Activated CD8-positive, alpha-beta memory T cell treated with anti-CD3 and anti-CD28 coated beads for 4 hours (primary cell): ENCODE data around the gene SMG6.
"Not testable (repeated sequence)": the region's sequence is repeated elsewhere in the genome, so short reads cannot be mapped to it uniquely, and the experiment has no call there.

Experiments used
- DNase-seq, 2 donors: peaks; one replicate each; pipeline ENCODE4 v3.0.0-alpha.2; 2020; ENCODE audit warnings: low read depth in 2 of 2

SMG6 gene

DNA sequence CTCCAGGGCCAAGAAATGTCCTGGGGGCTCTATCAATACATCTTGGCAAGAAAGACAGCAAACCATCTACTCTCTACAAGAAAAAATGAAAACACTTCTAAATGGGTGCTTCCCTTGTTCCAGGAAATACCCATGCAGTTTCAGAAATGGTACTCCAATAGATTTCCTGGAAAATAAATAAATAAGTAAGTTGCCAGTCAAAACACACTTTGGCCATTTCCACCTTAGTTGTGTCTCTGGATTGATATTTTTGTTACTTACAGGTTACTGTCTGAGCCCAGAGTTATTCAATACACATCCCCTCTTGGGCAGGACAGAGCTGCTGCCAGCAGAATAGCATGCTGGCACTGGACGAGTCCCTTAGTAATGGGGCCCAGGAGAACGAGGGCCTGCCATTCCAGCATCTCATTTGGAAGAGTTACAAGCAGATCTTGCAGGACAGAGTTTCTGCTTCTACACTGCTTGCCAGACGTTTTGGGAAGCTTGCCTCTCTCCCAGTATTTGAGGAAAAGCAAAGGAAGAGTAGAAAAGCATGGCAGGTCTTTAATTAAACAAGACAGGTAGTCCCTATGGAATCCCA is 100.5 kb downstream of the SMG6 start:
- no peak for DNase-seq

DNA sequence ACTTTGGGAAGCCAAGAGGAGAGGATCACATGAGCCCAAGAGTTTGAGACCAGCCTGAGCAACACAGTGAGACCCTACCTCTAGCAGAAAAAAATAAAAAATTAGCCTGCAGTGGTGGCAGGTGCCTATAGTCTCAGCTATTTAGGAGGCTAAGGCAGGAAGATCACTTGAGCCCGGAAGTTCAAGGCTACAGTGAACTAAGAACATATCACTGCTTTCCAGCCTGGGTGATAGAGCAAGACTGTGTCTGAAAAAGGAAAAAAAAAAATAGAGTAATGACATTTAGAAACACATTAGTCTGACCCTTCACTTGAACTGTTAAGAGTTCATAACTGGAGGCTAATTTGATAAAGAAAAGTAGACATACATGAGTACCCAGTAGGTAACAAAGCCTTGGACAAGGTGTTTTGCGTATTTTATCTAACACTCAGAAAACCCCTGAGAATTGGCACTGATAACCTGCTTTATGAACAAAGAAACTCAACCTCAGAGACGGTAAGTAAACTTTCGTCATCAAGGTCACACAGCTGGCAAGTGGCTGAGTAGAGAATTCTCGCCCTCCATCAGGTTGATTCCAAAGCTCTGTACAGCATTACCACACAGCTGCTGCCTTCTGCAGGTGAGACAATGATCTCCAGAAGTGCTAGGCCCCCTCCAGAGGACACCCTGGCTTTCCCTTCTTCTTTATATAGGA is 101.1 kb downstream of the SMG6 start:
- no peak for DNase-seq

- DNase-seq = not testable (repeated sequence)
Measured at GRCh38 chr17:2199386-2199785, 104.2 kb downstream of the SMG6 start.

- DNase-seq = no peak
Measured at GRCh38 chr17:2198927-2199326, 104.7 kb downstream of the SMG6 start.

GRCh38 chr17:2197271-2197670 is 106.3 kb downstream of the SMG6 start:
- DNase-seq = no peak

GRCh38 chr17:2195729-2196128 is 107.9 kb downstream of the SMG6 start:
- no peak for DNase-seq

DNA sequence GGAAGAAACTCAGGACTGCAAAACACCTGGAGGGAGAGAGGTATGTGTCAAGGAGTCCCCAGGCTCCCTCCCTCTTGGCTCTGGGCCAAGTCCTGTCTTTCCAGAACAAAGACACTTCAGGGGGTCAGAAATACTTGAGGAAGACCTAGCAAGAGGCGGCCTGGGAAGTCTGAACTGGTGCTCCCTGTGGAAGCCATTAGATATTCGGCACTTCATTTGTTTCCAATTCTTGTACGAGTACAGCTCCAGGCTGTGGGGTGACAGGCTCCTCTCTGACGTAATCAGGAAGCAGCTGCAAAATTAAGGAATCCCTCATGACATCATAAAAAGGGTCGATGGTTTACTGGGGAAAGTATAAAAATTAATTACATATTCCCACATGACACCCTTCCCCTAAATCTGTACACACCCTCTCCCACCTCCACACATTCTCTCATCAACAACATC is 108.7 kb downstream of the SMG6 start:
- no peak for DNase-seq

DNA sequence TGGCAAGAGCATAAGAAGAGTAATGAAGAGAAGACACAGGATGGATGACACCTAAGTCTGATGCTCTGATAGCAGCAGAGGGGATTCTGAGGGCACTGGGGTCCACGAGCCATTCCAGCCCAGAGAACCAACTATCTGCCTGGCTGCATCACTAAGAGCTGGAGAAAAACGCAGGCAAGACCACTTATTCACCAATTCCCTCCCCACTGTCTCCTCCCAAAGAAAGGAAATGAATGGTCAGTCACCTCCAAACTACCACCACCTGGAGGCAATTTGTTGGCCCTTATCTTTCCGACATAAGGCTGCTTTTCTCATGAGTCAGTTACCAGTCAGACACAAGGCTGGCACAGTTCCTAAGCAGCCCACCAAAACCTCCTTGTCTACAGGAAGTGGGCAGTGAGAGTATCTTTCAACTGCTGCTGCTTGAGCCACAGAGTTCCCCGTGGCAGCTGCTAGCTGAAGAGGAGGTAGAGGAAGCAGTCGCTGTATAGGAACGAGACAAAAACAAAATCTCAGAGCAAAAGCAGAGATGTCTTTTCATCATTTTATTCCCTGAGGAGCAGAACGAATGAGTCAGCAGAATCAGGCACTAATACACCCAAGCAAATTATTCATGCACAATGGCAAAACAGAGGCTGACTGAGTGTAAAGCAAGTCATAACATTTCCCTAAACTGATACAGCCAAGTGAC is 111.1 kb downstream of the SMG6 start:
- DNase-seq = peak; percentile 54 to 61

- DNase-seq = no peak
Measured at GRCh38 chr17:2191785-2192184, 111.8 kb downstream of the SMG6 start.

GRCh38 chr17:2191227-2191626 is 112.4 kb downstream of the SMG6 start:
- no peak for DNase-seq

GRCh38 chr17:2190014-2190413 is 113.6 kb downstream of the SMG6 start:
- no peak for DNase-seq

DNA sequence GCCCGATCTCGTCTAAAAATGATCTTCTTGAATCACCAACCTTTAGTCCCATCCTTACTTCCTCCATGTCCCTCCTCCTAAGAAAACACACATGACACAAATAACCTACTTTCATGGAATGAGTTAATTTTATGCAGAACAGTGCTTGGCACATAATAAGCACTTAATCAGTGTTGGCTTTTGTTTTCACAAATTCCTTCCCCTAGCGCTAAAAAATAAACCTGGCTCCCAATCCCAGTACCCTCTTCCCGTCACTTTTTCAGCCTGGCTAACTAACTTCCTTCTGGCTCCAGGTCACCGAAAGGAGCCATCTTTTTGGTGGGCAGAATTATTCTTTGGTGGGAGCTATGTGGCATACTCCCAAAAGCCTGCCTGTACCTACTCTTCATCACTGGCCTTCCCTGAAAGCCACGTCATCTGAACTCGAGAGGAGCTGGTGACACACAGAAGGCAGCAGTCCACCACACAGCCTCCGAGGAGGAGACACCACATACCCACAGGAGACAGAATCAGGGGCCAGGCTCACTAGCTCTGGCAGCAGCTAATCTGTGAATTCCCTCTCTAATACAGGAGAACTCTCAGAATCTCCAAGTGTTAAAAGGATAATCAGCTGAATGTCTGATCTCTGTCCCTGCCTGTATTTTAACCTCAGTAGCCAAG is 114.5 kb downstream of the SMG6 start:
- no peak for DNase-seq

DNA sequence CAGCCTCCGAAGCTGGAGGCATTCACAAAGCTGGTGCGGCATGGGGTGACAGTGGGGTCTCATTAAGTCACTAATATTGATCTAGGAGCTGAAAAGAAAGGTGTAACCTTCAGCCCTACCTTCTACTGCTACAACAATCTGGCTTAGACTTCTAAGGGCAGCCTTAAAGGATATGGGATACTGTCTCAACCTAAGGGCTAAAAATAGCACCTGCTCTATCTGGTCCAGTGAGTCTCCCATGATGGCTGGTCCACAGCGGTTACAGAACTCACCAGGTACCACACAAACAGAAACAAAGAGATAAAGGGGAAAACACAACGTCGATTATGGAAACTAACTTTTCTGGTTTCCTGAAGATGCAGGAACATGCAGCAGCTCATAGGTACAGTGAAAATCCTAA is 115.8 kb downstream of the SMG6 start:
- DNase-seq = no peak

DNA sequence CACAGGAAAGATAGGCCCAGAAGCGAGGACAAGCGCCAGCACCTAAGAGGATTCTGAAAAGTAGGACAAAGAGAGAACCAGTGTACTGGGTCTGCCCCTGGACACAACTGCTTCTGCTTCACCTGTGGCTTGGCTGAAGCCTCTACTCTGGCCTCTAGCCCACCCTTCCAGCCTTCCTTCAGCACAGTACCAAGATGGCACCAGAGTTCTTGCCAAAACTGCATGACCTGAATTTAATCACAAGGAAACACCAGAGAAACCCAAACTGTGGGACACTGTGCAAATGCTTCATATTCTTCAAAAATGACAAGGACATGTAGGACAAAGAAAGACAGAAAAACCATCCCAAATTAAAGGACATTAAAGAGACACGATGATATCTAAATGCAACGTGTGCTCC is 116.6 kb downstream of the SMG6 start:
- no peak for DNase-seq

DNA sequence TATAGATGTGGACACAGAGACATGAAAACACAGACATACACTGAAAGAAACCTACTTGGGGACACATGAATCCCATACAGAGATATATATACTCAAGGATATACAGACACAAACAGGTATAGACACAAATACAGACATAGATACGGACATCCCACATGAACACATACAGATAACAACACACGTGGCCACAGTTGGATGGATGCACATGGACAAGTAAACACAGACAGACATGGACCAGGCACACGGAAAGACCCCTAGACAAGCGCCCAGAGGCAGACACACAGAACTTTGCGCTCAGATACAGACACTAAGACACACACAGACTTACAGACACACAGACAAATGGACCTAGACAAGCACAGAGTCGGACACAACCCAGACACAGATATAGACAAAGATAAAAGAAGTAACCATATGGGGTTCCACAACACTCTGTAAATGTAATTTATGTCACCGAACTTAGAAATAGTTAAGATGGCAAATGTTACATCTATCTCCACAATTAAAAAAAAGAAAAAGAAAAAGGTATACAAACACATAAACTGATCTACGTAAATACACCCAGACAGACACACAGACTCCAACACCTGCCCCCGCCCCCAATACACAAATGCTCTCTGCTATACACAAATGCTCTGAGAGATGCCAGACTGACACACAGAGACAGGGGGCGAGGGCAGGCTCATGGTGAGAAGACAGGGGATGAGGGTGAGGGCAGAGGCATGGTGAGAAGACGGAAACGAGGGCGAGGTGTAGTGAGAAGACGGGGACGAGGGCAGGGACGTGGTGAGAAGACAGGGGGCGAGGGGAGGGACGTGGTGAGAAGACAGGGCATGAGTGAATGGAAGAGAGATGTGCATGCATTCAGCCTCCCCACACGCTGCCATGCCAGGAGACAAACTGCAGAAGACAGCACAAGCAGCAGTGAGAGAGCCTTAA is 118.3 kb downstream of the SMG6 start:
- no peak for DNase-seq

- no peak for DNase-seq
Measured at GRCh38 chr17:2183346-2183745, 120.2 kb downstream of the SMG6 start.

DNA sequence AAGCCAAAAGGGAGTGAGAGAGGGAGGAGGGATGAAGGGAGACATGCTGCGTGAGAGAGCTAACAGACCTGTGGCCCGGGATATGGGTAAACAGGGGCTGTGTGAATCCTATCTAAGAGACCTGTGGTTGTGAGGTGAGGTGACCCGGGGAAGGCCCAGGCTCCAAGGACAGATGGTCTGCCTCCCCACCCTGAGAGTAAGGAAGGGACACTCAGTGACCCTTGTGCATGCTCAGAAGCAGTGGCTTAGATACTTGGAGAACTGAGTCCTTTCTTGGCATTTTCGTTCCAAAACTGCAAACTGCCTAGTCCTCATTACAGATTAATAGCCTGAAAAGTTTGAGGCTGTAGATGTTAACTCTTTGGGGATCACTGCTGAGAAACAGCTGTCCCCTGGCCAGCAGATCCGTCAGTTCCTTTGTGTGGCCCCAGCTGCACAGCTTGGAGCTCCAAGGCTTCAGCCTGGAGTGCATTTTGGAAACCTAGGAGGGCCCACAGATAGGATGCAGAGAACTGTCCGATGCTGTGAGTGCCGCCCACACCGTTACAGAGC is 121.6 kb downstream of the SMG6 start:
- DNase-seq = no peak

DNA sequence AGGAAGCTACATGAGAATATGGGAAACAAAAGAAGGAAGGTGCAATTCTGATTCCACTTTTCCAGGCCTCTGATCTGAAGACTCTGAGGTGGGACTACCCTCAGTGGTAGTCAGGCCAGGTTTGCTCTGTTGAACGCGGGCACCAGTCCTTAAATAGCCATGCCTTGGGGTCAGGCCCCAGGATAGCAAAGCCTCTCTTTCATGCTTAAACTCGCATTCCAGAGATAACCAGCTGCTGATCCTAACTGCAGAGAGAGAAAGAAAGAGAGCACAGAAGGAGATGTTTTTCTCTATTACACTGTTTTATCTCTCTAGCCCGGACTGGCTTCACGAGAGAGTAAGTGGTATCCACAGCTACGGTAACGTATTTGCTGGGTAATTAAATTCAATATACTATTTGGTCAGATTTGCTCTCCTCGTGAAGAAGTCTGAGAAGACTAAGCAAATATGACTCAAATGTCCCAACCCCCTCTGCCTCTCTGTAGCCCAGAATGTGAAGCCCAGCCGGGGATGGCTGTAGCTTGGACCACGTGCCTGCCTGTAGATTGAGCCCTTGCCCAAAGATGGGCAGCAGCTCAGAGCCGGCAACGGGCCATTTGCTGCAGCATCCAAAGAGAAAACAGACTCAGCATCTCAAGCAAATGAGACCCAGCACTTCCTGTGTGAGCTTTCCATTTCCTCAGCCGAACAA is 122.2 kb downstream of the SMG6 start:
- DNase-seq = no peak

DNA sequence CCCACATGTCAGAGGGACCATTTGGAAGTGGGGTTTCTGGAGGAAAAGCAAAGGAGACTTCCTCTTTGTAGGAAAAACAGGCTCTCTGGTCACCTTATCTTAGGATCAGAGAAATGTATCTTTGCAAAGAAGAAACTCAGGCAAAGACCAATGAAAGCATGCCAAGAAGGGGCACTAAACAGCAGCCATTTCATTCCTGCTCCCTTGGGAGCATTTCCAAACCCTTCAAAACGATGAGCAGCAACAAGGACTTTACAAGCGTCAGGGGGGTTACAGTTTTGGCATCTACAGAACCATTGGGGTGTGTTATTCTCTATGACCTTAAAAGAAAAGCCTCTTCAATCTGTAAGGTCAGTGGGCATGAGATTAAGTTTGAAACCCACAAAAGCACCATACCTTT is 122.8 kb downstream of the SMG6 start:
- no peak for DNase-seq

DNA sequence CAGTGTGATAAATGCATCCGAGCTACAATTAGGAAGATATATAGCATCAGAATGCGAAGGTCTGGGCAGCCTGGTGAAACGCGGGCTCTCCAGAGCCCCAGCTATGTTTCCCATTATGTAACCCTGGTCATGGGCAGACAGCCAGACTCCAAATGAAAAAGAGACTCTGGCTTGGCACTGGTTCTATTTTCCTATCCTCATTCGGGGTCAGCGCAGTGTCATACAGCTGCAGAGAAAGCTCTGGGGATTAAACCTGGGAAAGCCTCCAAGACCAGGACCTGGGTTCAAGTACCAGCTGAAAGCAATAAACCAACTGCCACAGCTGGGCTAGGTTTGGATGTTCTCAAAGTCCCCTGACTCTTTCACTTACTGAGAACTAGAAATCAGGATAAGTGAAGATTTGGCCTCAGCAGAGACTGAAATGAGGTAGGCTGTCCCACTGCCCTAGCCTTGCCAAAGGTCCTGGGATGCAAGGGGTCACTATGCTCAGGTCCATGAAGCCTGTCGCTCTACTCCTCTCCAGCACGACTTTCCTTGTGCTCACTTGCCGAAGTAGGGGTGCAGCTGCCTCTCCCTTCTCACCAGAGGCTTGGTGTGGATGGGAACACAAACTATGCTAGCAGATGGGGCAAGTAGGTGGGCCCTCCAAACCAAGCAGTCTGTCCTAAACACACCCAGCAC is 123.8 kb downstream of the SMG6 start:
- no peak for DNase-seq
